Stimulated activated CD8-positive, alpha-beta memory T cell treated with anti-CD3 and anti-CD28 coated beads, Interleukin-4, amount 100 ng/mL, for 24 hours (primary cell): ENCODE measurements around the gene SLC35E4.
A peak's percentile ranks its signal among the peaks of the same experiment; 100 is the strongest.
"Not testable (repeated sequence)": the region's sequence is repeated elsewhere in the genome, so short reads cannot be mapped to it uniquely, and the experiment has no call there.

Experiments
- DNase-seq: peaks from one replicate; pipeline ENCODE4 v3.0.0-alpha.2; 2020; ENCODE audit warnings: low read depth

Gene SLC35E4

DNA sequence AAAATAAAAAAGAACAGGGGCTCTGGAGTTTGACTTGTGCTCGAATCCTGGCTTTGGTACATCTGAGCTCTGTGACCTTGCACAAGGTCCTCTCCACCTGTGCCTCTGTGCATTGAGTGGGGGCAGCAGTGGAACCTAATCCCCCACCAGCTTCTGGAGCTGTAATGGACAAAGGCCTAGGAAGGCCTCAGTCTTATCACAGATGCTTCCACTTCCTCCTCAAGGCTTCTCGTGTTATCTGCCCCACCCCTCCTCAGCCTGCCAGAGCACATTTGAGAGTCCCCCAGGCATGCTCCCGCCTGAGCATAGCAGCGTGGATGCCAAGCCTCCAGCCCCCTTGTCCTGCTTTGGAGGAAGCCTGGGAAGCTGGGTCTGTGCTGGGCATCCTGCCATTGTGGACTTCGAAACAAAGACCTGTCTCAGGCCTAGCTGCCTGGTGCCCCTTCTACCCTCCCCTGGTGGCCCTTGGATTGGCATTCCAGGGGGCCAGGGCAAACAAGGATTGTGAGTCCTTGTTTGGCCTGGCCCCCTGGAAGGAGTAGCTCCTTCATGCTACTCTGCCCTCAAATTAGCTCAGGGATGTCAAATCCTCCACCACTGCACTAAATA is 15.0 kb downstream of the SLC35E4 start:
- no peak for DNase-seq

DNA sequence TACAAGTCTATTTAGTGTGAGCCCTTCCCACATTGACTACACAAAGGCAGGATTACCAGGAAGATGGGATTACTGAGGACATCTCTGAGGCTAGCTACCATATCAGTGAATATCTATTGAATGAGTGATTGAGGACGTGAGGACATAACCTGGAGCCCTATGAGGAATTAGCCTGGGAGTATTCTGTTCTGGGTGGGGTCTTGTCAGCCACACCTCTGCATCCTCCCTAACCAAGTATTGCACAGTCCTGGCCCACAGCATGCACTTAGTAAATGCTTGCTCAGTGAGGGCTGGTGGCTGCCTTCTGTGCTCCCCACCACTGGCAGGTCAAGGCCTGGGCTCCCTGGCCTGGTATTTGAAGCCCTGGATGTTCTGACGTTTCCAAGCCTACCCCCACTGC is 17.3 kb downstream of the SLC35E4 start:
- no peak for DNase-seq

DNA sequence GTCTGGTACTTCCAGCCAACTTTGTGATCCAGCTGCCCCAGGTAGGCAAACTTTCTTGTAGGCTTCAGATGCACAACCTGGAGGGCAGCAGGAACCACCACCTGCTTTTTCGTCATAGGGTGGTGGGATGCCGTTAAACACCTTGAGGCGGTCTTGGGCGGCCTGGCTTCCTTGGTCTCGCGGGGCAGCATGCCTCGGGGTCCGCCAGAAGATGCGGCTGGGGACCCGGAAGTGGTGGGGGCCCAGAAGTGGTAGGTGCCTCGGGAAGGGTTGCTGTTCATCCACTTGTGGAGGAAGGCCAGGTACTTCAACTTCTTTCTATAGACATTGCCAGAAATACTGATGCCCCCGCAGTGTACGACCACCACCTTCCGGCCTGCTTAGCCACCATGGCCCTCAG is 18.8 kb downstream of the SLC35E4 start:
- no peak for DNase-seq

GRCh38 chr22:30655532-30655931 is 20.0 kb downstream of the SLC35E4 start:
- no peak for DNase-seq

- DNase-seq = no peak
Measured at GRCh38 chr22:30662040-30662439, 26.5 kb downstream of the SLC35E4 start.

DNA sequence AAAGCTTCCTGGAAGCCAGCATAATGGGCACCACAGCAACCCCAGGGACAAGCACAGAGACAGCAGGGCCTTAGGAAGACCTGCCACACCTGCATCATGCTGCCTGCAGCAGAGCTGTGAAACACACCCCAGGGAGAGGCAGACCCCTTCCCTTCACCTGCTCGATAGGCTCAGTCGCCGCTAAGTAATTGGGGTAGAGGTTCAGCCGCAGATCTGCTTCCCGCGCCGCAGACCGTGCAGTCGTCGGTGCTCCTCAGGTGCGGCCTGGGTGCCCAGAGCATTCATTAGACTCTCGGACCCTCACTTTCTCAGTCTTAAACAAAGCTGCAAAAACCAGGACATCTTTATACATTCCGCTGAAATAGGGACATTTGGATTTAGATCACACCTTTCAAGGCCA is 29.2 kb downstream of the SLC35E4 start:
- no peak for DNase-seq

DNA sequence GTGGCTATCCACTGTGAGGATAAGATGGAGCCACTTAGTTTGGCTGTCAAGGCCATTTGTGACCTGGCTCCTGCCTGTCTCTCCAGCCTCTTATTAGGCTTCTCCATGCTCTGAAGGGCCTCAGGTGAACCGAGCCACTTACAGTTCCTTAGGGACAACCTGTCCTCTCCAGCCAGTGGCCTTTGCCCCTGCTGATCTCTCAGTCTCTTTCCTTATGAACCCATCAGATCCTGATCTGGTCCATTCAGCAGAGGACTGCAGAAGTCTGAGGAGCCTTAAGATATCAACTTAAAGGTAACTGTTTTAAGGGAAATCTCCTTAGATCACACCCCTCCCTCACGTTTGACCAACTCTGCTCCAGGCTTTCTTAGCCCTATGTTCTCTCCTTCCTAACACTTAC is 29.7 kb downstream of the SLC35E4 start:
- no peak for DNase-seq

GRCh38 chr22:30665786-30666185 is 30.2 kb downstream of the SLC35E4 start:
- DNase-seq = no peak

DNA sequence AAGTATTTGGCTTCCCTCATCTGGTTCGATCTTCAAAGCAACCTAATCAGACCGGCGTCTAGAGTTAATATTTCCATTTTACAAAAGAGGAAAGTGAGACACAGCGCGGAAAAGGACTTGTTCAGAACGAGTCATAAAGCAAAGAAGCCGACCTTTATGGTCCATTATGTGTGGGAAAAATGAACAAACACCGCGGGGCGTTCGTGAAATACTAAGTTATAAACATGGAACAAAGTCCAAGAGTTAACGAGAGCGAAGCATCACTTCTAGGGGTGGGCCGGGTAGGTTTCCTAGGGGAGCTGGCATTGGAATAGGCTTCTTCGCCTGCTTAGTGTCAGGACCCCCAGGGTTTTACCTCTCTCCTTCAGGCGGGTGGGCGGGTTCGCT is 31.5 kb downstream of the SLC35E4 start:
- no peak for DNase-seq

GRCh38 chr22:30667494-30668385 is 32.2 kb downstream of the SLC35E4 start, which contains the start of gene DUSP18:
Gene DUSP18 (minus strand): TSS chr22:30667875. CDS start chr22:30664003, 3,872 bp downstream.
- peak; percentile 93 for DNase-seq

DNA sequence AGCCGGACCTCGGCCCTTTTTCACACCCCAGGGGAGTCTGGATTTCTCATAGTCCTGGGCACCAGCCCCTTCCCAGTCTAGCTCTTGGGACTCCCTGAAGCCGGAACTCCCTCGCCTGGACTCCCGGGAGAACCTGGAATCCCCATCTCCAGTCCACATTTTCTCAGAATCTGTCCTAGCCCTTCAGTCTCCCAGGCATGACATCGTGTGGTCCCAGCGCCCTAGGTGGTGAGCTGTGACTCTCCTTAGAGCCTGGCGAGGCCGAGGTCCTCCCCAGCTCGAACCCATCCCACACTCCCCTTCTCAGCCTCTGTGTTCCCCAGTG is 32.8 kb downstream of the SLC35E4 start:
- DNase-seq = no peak

DNA sequence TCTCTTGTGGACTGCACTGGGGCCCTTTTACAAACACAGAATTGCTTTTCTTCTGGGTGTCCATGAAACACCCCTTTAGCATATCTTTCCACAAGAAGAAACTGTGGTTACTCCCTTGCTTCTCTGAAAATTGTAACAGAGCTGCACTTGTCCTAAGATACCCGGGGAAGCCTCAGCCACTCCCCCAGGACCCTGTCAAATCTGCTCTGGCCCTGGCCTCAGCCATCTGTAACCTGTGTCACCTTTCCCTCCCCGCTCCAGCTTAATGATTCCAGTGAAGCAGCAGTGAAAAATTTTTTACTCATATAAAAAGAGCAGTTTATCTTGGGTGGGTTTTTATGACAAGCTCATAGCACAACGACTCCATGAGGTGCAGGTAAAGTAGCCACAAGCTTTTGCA is 35.5 kb downstream of the SLC35E4 start:
- no peak for DNase-seq

GRCh38 chr22:30673136-30673535 is 37.6 kb downstream of the SLC35E4 start:
- no peak for DNase-seq

DNA sequence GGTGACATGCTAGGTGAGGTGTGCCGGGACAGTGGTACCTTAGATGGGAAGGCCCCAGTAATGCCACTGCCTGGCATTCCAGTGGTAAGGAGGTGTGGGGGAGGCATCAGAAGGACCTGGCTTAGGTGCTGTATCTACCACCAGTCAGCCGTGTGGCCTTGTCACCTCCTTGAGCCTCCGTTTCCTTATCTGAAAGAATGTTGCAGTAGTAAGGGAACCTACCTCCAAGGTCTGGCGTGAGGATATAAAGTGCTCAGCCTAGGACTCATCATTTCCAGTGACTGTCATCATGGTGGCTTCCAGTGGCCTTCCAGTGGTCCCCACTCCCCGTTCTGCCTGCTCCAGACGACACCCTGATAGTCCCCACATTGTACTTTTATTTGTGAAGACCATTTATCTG is 38.9 kb downstream of the SLC35E4 start:
- DNase-seq = no peak

- DNase-seq = no peak
Measured at GRCh38 chr22:30675436-30675835, 39.9 kb downstream of the SLC35E4 start.

DNA sequence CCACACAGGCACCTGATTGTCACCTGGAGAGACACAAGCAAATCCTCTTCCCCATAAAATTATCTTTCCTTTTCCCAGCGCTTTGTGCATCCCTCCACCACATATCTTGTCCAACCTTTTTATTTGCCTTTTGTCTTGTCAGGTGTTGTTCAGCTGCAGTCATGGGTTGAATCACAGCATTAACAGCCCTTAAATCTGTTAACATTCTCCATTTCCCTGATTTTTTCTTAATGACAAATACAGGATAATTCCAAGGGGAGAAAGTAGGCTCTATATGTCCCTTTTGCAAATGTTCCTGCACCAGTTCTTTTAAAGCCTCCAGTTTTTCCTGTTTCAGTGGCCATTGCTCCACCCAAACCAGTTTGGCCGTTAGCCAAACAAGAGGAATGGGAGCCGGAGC is 41.0 kb downstream of the SLC35E4 start:
- DNase-seq = not testable (repeated sequence)

GRCh38 chr22:30679895-30680690 is 44.5 kb downstream of the SLC35E4 start:
- DNase-seq = not testable (repeated sequence)

DNA sequence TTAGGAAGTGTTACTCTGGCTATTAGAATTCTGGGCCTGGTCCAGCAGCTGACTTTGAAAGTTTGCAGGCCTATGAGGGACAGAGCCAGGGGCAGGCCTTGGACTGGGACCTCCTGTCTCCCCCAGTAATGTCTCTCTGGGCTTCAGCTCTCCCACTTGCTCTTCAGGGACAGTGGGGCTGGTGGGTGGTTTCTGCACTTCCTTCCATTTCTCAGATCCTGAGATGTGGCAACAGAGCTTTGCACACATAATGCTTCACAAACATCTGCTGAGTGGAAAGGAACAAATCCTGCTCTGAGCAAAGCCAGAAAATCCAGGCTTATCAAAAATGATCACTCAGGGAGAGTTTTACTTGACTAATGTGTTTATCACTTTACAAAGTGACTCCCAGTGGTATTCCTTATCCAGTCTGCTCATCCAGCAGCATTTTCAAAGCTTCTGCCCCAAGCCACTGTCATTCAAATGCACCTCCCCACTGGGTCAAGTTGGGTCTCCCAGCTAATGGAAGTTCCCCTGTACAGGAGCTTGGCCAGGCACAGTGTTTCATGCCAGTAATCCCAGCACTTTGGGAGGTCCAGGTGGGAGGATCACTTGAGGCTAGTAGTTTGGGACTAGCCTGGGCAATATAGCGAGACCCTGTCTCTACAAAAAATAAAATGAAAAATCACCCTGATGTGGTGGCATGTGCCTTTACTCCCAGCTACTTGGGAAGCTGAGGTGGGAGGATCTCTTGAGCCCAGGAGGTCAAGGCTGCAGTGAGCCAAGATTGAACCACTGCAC is 45.6 kb downstream of the SLC35E4 start:
- no peak for DNase-seq

- no peak for DNase-seq
Measured at GRCh38 chr22:30681831-30682230, 46.2 kb downstream of the SLC35E4 start.

DNA sequence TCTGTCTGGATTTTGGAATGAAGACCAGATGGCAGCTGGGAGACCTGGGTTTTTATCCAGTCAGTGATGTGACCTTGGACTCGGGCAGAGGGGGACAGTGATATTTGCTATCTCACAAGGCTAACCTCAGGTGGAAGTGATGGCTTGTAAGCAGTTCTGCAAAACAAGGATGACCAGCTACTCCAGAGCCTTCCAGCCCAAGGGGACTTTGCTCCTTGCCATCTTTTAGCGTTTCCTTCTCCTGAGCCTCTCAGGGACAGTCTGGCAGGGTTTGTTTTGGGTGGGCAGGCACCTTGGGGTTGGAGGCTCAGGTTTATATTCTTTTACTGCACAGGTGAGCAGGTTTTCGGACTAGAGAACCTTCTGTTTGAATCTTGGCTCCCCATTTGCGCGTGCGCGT is 49.6 kb downstream of the SLC35E4 start:
- DNase-seq = no peak

- no peak for DNase-seq
Measured at GRCh38 chr22:30687358-30687757, 51.8 kb downstream of the SLC35E4 start.

GRCh38 chr22:30689622-30690021 is 54.0 kb downstream of the SLC35E4 start:
- no peak for DNase-seq
